Pancreas (tissue), 10 donors: Measurements from ENCODE around the gene OPRL1. TPM values are rescaled to one million over a fixed set of nuclear protein-coding genes. Genes with fewer than 3 reads are reported as not detected.

Experiments
- ATAC-seq, 4 donors: fragments of 200-7000 bp; cut with Tn5 transposase; one replicate each; pipeline versions ENCODE4 v1.8.0 to v1.9.1; 2020; ENCODE audit warnings: mild to moderate bottlenecking in 4 of 4, moderate library complexity in 4 of 4
- DNase-seq, 6 donors: peaks; one replicate each; pipeline ENCODE4 v3.0.0-alpha.2; 2020
- FAIRE-seq: peaks from 2 replicates; lab custom pipeline; 2012; peaks lifted over from hg19 to GRCh38; lab: Jason Lieb, UNC
- H3K27ac ChIP-seq, 4 donors: fragments of 200-600 bp; sonication (generic); 1 replicate in 3 of 4; 2 replicates in 1 of 4; pipeline versions ENCODE4 v1.5.0 to v1.8.0; 2020
- H3K27me3 ChIP-seq, 4 donors: fragments of 200-600 bp; one replicate each; pipeline ENCODE4 v1.8.0; 2021
- H3K36me3 ChIP-seq, 3 donors: fragments of 200-600 bp; sonication (generic) in 1 of 3; one replicate each; pipeline versions ENCODE4 v1.5.0 to v1.8.0; 2020 to 2021
- H3K4me1 ChIP-seq, 3 donors: fragments of 200-600 bp; one replicate each; pipeline ENCODE4 v1.8.0; 2021
- H3K4me3 ChIP-seq, 4 donors: fragments of 200-600 bp; sonication (generic) in 2 of 4; one replicate each; pipeline versions ENCODE4 v1.5.0 to v1.8.0; 2020 to 2021
- H3K9me3 ChIP-seq, 4 donors: fragments of 200-600 bp; one replicate each; pipeline ENCODE4 v1.8.0; 2021
- CTCF ChIP-seq, 4 donors: fragments of 200-600 bp; sonication (generic) in 3 of 4; IDR thresholded peaks; one replicate each; pipeline versions ENCODE4 v1.5.0 to v1.8.0; 2021; ENCODE audit warnings: antibody characterized with exemption in 4 of 4
- WGBS, 2 donors: extraction: QIAGEN DNeasy Blood & Tissue Kit; methylation state at CpG; one replicate each; pipeline ENCODE4 v1.1.7; 2013; 5-methylcytosine and 5-hydroxymethylcytosine counted together
- intact Hi-C, 3 donors: fragments of 100-400 bp; cut with DNase I; formaldehyde crosslinking; loops; one replicate each; pipeline versions ENCODE4 v1.11.1 to v1.14.2; 2022
- polyA plus RNA-seq, 2 donors: library from polyadenylated mRNA; stranded (reverse); fragments of 200-250 nt; gene quantifications; one replicate each; pipeline ENCODE4 v1.2.3, GENCODE V29; 2013
- total RNA-seq, 6 donors: library from RNA; stranded (reverse); fragmentation: NEBNext Ultra II Directional in 4 of 6; extraction: Animal tissue kit (Norgen Biotek cat#: 25700) in 4 of 6; gene quantifications; one replicate each; pipeline versions ENCODE4 v1.2.1 to v1.2.4, GENCODE V29; 2021 to 2023
- donor health status: healthy with polysubstance abuse.
- donor health status: DM: no; HTN: no; CAD: no; lungs with moderate emphysema.
- donor health status: DM: no; HTN: no; CAD: no.
- donor health status: control.
- donor health status: control.
- donor health status: Bipolar disorder and iron deficiency.
- donor health status: DM: yes; HTN: yes; CAD: no.
- donor health status: DM: no; HTN: no; CAD: no.
- donor health status: DM: no; HTN: no; CAD: no.
- donor health status: DM: yes; HTN: yes; CAD: no.

Gene OPRL1
- total and polyA plus RNA-seq, 8 donors, result 0.25 to 2.2 (median 0.91) TPM

DNA sequence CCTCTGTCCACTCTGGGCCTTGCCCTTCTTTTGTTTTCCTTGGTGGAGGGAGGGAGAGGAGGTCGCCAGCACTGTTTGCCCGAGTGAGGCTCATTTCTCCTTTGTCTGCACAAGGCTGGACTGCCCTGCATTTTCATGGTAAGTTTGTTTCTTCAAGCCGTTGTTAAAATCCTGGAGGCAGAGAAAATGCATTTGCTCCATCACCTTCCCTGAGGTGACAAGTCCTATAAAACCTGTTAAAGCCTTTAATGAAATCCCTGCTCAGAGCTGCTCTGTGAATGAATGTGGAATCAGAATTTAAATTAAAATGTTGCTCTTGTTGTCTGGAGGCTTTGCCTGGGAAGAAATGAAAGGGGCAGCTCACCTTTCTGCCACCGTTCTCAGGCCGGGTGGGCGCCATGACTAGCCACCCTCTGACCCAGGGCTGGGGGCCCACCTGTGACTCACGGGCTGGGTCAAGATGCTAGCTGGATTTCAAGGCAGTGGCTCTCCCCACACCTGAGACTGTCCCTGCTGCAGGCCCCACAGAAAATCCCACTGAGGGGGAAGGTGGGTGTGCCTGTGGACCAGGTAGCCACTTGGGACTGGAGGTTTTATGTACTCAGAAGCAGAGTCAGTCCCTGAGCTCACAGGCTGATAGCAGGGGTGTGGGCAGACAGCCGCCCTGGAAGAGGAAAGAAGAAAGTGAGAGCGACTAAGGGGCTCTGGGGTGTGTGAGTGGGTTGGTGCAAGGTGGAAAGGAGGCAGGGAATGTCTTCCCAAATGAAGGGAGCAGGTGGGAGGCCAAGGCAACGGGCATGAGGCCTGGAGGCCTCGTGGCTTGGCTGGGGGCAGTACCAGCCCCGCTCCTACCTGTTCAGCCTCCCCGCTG lies 60.4 kb downstream of the OPRL1 start:
- ATAC-seq (no peak), DNase-seq (peak in 1 of 6 donors; percentile 39), FAIRE-seq (no peak)
- 65 to 79% methylated on average over 13 of the region's 13 CpGs for WGBS, 2 donors
- intact Hi-C loops, result no loop called here
- no peaks in the 10 kb centered on the region for H3K4me1 ChIP-seq
- H3K4me3 ChIP-seq, result no peak overlapping the region
- no peaks in the 10 kb centered on the region for H3K9me3 ChIP-seq
- H3K27ac ChIP-seq, result no peak overlapping the region
- H3K36me3 ChIP-seq, result no peaks in the 10 kb centered on the region
- H3K27me3 ChIP-seq, result no peaks in the 10 kb centered on the region
- no peak for TF ChIP-seq CTCF (IDR thresholded peaks at IDR 0.05)

DNA sequence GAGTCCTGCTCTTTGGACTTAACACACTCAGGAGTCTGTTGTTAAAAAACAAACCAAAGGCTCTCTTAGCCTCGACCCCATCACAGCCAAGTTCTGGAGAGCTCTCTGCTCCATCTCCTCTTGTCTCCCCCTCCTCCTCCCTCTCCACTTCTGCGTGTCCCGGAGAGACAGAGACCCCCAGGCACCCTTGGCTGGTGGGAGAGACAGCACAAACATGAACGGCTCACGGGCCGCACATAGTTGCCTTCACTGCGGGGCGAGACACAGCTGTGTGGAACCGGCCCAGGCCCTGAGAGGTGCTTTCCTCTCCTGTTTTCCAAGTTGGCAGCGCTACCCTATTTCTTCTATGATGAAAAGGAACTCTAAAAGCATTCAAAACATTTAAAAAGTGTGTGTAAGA lies 61.1 kb downstream of the OPRL1 start:
- no peaks in the 10 kb centered on the region for H3K9me3 ChIP-seq
- FAIRE-seq (no peak), ATAC-seq (no peak), DNase-seq (peak in 1 of 6 donors; percentile 34)
- H3K4me1 ChIP-seq, result no peaks in the 10 kb centered on the region
- WGBS, 2 donors, result 63 to 71% methylated on average over 10 of the region's 10 CpGs
- no peak for TF ChIP-seq CTCF (IDR thresholded peaks at IDR 0.05)
- H3K36me3 ChIP-seq, result no peaks in the 10 kb centered on the region
- H3K27ac ChIP-seq, result no peak overlapping the region
- intact Hi-C loops, result no loop called here
- no peak overlapping the region for H3K4me3 ChIP-seq
- H3K27me3 ChIP-seq, result no peaks in the 10 kb centered on the region

DNA sequence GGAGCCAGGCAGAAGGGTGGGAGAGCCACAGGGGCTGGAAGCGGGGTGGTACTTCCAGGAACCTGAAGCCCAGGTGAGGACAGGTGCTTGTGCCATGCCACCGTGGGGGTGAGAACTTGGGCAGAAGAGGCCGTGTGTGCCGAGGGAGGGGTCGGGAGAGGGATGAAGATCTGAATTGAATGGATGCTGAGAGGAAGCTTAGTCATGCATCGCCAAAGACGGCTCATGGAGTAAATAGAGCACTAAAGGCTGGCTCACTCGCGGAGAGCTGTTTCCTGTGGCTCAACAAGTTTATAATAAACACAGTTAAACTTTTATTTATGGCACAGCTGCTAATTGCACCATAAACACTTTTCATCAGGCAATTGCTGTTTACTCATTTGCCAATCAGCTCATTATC lies 62.7 kb downstream of the OPRL1 start:
- no peaks in the 10 kb centered on the region for H3K36me3 ChIP-seq
- no peak overlapping the region for H3K4me3 ChIP-seq
- H3K9me3 ChIP-seq, result no peaks in the 10 kb centered on the region
- intact Hi-C loops, result no loop called here
- ATAC-seq (no peak), DNase-seq (peak in 1 of 6 donors; percentile 12), FAIRE-seq (no peak)
- no peaks in the 10 kb centered on the region for H3K27me3 ChIP-seq
- no peaks in the 10 kb centered on the region for H3K4me1 ChIP-seq
- 37 to 41% methylated on average over 9 of the region's 9 CpGs for WGBS, 2 donors
- H3K27ac ChIP-seq, result no peak overlapping the region
- TF ChIP-seq CTCF (IDR thresholded peaks at IDR 0.05), result no peak

GRCh38 chr20:64143018-64143801 lies 63.3 kb downstream of the OPRL1 start:
- ATAC-seq (no peak), DNase-seq (no peak), FAIRE-seq (no peak)
- intact Hi-C loops, result no loop called here
- Histone ChIP-seq H3K9me3 (no peaks in the 10 kb centered on the region), H3K27me3 (no peaks in the 10 kb centered on the region), H3K4me3 (no peak overlapping the region), H3K36me3 (no peaks in the 10 kb centered on the region), H3K27ac (no peak overlapping the region), H3K4me1 (no peaks in the 10 kb centered on the region)
- 60 to 75% methylated on average over 14 of the region's 14 CpGs for WGBS, 2 donors
- TF ChIP-seq CTCF (IDR thresholded peaks at IDR 0.05), result no peak
